ENCODE data around the gene SDK1.

DNA sequence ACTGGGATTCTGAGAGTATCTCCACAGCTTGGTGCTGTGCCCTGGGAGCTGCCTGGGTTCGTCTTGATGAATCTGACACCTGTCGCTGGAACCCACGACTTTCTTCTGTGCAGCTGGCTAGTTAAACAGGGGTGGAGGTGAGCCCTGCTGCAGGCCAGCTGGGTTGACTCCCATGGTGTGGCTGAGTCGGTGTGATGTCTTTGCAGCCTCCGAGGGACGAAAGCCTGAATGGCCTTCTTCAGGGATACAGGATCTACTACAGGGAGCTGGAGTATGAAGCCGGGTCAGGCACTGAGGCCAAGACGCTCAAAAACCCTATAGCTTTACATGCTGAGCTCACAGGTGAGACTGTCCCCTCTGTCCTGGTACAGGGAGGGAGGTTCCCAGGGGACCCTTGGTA, 873.0 kb downstream of the SDK1 start:
- TF ChIP-seq, protein P1, sequence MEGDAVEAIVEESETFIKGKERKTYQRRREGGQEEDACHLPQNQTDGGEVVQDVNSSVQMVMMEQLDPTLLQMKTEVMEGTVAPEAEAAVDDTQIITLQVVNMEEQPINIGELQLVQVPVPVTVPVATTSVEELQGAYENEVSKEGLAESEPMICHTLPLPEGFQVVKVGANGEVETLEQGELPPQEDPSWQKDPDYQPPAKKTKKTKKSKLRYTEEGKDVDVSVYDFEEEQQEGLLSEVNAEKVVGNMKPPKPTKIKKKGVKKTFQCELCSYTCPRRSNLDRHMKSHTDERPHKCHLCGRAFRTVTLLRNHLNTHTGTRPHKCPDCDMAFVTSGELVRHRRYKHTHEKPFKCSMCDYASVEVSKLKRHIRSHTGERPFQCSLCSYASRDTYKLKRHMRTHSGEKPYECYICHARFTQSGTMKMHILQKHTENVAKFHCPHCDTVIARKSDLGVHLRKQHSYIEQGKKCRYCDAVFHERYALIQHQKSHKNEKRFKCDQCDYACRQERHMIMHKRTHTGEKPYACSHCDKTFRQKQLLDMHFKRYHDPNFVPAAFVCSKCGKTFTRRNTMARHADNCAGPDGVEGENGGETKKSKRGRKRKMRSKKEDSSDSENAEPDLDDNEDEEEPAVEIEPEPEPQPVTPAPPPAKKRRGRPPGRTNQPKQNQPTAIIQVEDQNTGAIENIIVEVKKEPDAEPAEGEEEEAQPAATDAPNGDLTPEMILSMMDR (IDR thresholded peaks at IDR 0.05; ENCODE audit: low read depth, low read length, missing input control), result no peak
- no peak for TF ChIP-seq JUND (IDR thresholded peaks at IDR 0.05)
- no peak for TF ChIP-seq TAF1 (conservative IDR thresholded peaks at IDR 0.05)
- TF ChIP-seq, protein P2, sequence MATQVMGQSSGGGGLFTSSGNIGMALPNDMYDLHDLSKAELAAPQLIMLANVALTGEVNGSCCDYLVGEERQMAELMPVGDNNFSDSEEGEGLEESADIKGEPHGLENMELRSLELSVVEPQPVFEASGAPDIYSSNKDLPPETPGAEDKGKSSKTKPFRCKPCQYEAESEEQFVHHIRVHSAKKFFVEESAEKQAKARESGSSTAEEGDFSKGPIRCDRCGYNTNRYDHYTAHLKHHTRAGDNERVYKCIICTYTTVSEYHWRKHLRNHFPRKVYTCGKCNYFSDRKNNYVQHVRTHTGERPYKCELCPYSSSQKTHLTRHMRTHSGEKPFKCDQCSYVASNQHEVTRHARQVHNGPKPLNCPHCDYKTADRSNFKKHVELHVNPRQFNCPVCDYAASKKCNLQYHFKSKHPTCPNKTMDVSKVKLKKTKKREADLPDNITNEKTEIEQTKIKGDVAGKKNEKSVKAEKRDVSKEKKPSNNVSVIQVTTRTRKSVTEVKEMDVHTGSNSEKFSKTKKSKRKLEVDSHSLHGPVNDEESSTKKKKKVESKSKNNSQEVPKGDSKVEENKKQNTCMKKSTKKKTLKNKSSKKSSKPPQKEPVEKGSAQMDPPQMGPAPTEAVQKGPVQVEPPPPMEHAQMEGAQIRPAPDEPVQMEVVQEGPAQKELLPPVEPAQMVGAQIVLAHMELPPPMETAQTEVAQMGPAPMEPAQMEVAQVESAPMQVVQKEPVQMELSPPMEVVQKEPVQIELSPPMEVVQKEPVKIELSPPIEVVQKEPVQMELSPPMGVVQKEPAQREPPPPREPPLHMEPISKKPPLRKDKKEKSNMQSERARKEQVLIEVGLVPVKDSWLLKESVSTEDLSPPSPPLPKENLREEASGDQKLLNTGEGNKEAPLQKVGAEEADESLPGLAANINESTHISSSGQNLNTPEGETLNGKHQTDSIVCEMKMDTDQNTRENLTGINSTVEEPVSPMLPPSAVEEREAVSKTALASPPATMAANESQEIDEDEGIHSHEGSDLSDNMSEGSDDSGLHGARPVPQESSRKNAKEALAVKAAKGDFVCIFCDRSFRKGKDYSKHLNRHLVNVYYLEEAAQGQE (IDR thresholded peaks at IDR 0.05), result no peak
- no peak for TF ChIP-seq SP1 (IDR thresholded peaks at IDR 0.05)
- TF ChIP-seq NR2F2 (IDR thresholded peaks at IDR 0.05), result no peak
- TF ChIP-seq, protein P3, sequence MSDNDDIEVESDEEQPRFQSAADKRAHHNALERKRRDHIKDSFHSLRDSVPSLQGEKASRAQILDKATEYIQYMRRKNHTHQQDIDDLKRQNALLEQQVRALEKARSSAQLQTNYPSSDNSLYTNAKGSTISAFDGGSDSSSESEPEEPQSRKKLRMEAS (IDR thresholded peaks at IDR 0.05), result no peak
- TF ChIP-seq, protein P4, sequence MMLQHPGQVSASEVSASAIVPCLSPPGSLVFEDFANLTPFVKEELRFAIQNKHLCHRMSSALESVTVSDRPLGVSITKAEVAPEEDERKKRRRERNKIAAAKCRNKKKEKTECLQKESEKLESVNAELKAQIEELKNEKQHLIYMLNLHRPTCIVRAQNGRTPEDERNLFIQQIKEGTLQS (IDR thresholded peaks at IDR 0.05), result no peak
- TF ChIP-seq YY1 (IDR thresholded peaks at IDR 0.05), result no peak
- no peak for TF ChIP-seq EGR1 (IDR thresholded peaks at IDR 0.05; ENCODE audit: low read depth in 2 of 2)
- TF ChIP-seq, protein P5, sequence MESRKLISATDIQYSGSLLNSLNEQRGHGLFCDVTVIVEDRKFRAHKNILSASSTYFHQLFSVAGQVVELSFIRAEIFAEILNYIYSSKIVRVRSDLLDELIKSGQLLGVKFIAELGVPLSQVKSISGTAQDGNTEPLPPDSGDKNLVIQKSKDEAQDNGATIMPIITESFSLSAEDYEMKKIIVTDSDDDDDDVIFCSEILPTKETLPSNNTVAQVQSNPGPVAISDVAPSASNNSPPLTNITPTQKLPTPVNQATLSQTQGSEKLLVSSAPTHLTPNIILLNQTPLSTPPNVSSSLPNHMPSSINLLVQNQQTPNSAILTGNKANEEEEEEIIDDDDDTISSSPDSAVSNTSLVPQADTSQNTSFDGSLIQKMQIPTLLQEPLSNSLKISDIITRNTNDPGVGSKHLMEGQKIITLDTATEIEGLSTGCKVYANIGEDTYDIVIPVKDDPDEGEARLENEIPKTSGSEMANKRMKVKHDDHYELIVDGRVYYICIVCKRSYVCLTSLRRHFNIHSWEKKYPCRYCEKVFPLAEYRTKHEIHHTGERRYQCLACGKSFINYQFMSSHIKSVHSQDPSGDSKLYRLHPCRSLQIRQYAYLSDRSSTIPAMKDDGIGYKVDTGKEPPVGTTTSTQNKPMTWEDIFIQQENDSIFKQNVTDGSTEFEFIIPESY (IDR thresholded peaks at IDR 0.05), result no peak

All from liver (tissue), 3 donors.